Measurements from ENCODE around the gene LPAR3.

DNA sequence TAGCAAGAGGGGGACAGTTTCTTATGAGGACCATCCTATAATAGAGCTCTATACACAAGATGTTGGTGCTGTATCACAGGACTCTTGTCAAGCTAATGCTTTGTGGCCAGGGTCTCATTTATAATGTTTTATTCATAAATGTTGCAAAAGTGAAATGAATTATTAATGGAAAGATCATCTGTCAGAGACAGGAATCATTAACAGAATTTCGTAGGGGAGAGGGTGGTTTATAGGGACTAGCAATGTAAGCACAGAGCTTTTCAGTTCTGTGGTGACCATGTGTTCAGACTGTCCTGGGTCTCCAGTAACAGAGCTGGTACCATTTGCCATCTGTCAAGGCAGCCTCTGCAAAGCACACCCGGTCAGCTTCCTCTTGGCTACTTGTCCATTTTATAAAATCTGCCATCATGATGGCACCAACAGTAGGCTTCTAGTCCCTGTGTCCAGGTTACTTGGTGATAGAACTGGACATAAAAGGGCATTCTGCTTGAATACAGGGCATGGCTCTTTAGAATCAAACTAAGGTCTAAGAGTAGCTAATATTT, 36.2 kb downstream of the LPAR3 start:
- TF ChIP-seq, protein P1, sequence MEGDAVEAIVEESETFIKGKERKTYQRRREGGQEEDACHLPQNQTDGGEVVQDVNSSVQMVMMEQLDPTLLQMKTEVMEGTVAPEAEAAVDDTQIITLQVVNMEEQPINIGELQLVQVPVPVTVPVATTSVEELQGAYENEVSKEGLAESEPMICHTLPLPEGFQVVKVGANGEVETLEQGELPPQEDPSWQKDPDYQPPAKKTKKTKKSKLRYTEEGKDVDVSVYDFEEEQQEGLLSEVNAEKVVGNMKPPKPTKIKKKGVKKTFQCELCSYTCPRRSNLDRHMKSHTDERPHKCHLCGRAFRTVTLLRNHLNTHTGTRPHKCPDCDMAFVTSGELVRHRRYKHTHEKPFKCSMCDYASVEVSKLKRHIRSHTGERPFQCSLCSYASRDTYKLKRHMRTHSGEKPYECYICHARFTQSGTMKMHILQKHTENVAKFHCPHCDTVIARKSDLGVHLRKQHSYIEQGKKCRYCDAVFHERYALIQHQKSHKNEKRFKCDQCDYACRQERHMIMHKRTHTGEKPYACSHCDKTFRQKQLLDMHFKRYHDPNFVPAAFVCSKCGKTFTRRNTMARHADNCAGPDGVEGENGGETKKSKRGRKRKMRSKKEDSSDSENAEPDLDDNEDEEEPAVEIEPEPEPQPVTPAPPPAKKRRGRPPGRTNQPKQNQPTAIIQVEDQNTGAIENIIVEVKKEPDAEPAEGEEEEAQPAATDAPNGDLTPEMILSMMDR (conservative IDR thresholded peaks at IDR 0.05 in 1 of 2, IDR thresholded peaks at IDR 0.05 in 1 of 2; ENCODE audit: low read depth in 1 of 2, low read length in 2 of 2), result no peak
- TF ChIP-seq EZH2 (IDR thresholded peaks at IDR 0.05; ENCODE audit: low read length, missing control alignments), result no peak

Data from fibroblast of lung (primary cell).